ENCODE measurements around the gene KIF25. TPM values are rescaled to one million over a fixed set of nuclear protein-coding genes. Genes with fewer than 3 reads are reported as not detected.

Gene KIF25
- polyA plus RNA-seq, 2 donors = 0.05 to 0.10 TPM

DNA sequence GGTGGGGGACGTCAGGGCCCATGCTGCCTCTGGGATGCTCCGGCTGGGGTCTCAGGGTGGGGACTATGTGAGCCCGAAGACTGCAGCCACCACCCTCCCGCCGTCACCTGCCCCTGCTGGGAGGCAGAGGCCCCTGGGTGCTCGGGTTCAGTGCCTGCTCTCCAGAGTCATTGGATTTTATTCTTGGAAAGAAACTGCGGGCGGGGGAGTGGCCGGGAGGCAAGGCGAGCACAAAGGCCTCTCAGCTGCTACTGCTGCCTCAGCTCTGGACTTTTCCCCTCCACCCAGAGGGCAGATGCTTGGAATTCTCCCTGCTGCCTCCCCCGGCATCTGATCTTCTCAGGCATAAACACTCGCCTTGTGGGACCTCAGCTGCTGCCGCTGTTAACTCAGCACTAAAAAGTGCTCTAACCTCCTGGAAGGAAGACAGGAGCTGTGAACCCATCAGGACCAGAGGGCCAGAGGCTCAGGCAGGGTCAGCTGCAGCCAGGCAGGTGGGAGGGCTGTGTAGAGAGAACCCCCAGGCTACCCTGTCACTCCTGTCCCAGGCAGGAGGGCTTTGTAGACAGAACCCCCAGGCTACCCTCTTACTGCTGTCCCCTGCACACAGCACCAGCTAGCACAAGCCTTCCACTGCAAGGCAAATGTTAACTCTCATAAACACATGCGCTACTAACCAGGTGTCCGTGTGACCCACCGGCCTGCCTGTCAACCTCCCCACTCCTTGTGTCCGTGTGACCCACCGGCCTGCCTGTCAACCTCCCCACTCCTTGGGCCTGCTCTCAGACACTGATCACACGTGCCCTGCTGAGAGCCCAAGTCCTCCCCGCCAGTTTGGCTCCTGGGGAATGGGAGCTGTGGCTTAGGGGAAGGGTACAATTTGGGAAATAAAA, 90.9 kb downstream of the KIF25 start:
- Histone ChIP-seq H3K4me1 (ENCODE audit: control insufficient read depth in 2 of 2, insufficient read depth in 2 of 2, low read length in 1 of 2) (no peaks in the 10 kb centered on the region), H3K36me3 (ENCODE audit: control insufficient read depth in 2 of 2, insufficient read depth in 2 of 2, low read length in 1 of 2) (no peaks in the 10 kb centered on the region), H3K27me3 (ENCODE audit: control insufficient read depth in 1 of 2, insufficient read depth in 2 of 2, low read length in 2 of 2) (no peaks in the 10 kb centered on the region), H3K4me3 (ENCODE audit: low read depth in 1 of 2, low read length in 2 of 2) (no peak overlapping the region), H3K27ac (ENCODE audit: low read depth in 2 of 2, low read length in 1 of 2) (no peak overlapping the region), H3K9me3 (ENCODE audit: control insufficient read depth in 2 of 2, insufficient read depth in 1 of 2, low read depth in 1 of 2, low read length in 1 of 2) (peaks cover 0 to 3% of the 10 kb centered on the region in 2 donors)
- 56 to 59% methylated on average over 20 of the region's 20 CpGs for WGBS, 2 donors

DNA sequence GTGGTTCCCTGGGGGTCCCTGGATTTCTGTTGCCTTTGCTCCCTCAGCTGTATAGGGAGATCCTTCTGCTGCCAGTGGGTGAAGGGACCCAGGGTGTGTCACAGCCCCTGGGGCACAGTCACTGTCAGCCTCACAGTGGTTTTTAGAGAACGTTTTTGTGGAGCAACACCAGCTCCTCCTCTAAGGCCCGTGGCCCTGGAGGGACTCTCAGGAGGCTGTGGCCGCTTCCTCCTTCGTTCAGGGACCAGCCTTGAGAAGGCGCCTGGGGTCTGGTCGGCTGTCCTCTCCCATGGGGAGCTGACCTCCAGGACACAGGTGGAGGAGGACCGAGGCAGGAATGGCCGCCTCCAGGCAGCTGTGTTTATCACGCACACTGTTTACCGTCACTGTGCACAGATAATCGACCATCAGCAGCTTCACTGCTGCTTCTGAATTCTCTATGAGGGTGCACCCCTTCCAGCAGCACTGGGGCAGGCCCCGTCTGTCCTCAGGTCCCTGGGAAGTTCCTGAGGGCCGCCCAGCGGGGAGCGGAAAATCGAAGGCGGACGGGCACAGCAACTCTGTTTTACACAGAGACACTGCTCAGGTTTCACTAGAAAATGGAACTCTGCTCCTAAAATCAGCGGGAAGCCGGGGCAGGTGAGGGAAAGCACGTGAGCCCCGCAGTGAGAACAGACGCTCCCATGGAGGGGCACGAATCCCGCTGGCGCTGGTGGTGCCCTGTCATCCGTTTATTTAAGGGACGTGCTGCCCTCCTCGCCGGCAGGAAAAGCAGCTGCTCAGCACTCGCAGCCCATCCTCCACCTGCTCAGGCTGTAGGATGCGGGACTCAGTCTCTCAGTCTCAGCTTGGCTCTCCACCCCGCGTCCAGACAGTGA, 92.0 kb downstream of the KIF25 start:
- WGBS, 2 donors = 83% methylated on average over 34 of the region's 34 CpGs
- no peak overlapping the region for H3K27ac ChIP-seq (ENCODE audit: low read depth in 2 of 2, low read length in 1 of 2)

DNA sequence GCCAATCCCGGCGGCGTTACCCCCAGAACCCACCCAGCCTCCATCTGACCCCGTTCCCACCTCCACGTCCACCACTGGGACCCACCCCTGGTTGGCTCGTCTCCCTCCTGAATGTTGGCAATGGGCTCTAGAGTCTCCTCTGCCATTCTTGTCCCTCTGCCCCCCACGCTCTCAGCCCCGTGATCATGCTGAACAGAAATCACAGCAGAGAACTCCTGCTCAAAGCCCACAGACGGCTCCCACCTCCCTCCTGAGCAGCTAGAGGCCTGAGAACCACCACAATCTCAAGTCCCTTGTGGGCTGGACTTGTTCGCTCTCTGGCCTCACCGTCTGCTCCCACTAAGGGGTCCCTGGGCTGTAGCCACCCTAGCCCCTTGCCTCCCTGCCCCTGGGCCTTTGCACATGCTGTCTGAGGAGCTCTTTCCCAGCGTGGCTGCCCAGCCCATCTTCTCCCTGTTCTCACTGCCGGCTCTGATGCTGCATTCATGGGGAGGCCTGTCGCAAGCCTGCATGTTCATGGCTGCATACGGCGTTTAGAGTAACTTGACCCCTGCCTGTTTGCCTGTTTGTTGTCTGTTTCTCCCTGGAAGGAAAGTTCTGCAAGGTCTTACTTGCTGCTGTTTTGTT, 92.7 kb downstream of the KIF25 start:
- H3K27ac ChIP-seq (ENCODE audit: low read depth in 2 of 2, low read length in 1 of 2) = no peak overlapping the region
- H3K9me3 ChIP-seq (ENCODE audit: control insufficient read depth in 2 of 2, insufficient read depth in 1 of 2, low read depth in 1 of 2, low read length in 1 of 2) = peaks cover 0 to 3% of the 10 kb centered on the region in 2 donors
- 76 to 86% methylated on average over 16 of the region's 16 CpGs for WGBS, 2 donors

More for the DNA sequence above, 92.0 kb downstream of the KIF25 start:
- Histone ChIP-seq H3K36me3 (ENCODE audit: control insufficient read depth in 2 of 2, insufficient read depth in 2 of 2, low read length in 1 of 2) (no peaks in the 10 kb centered on the region), H3K4me3 (ENCODE audit: low read depth in 1 of 2, low read length in 2 of 2) (no peak overlapping the region), H3K9me3 (ENCODE audit: control insufficient read depth in 2 of 2, insufficient read depth in 1 of 2, low read depth in 1 of 2, low read length in 1 of 2) (peaks cover 0 to 3% of the 10 kb centered on the region in 2 donors), H3K27me3 (ENCODE audit: control insufficient read depth in 1 of 2, insufficient read depth in 2 of 2, low read length in 2 of 2) (no peaks in the 10 kb centered on the region), H3K4me1 (ENCODE audit: control insufficient read depth in 2 of 2, insufficient read depth in 2 of 2, low read length in 1 of 2) (no peaks in the 10 kb centered on the region)

GRCh38 chr6:168090706-168091105, 93.2 kb downstream of the KIF25 start:
- WGBS, 2 donors = 80 to 83% methylated on average over 17 of the region's 17 CpGs
- H3K9me3 ChIP-seq (ENCODE audit: control insufficient read depth in 2 of 2, insufficient read depth in 1 of 2, low read depth in 1 of 2, low read length in 1 of 2) = peaks cover 0 to 3% of the 10 kb centered on the region in 2 donors
- no peak overlapping the region for H3K27ac ChIP-seq (ENCODE audit: low read depth in 2 of 2, low read length in 1 of 2)
- H3K36me3 ChIP-seq (ENCODE audit: control insufficient read depth in 2 of 2, insufficient read depth in 2 of 2, low read length in 1 of 2) = no peaks in the 10 kb centered on the region
- no peaks in the 10 kb centered on the region for H3K27me3 ChIP-seq (ENCODE audit: control insufficient read depth in 1 of 2, insufficient read depth in 2 of 2, low read length in 2 of 2)
- no peaks in the 10 kb centered on the region for H3K4me1 ChIP-seq (ENCODE audit: control insufficient read depth in 2 of 2, insufficient read depth in 2 of 2, low read length in 1 of 2)
- H3K4me3 ChIP-seq (ENCODE audit: low read depth in 1 of 2, low read length in 2 of 2) = no peak overlapping the region

More for the DNA sequence above, 92.7 kb downstream of the KIF25 start:
- no peak overlapping the region for H3K4me3 ChIP-seq (ENCODE audit: low read depth in 1 of 2, low read length in 2 of 2)
- H3K4me1 ChIP-seq (ENCODE audit: control insufficient read depth in 2 of 2, insufficient read depth in 2 of 2, low read length in 1 of 2) = no peaks in the 10 kb centered on the region
- H3K36me3 ChIP-seq (ENCODE audit: control insufficient read depth in 2 of 2, insufficient read depth in 2 of 2, low read length in 1 of 2) = no peaks in the 10 kb centered on the region
- H3K27me3 ChIP-seq (ENCODE audit: control insufficient read depth in 1 of 2, insufficient read depth in 2 of 2, low read length in 2 of 2) = no peaks in the 10 kb centered on the region

DNA sequence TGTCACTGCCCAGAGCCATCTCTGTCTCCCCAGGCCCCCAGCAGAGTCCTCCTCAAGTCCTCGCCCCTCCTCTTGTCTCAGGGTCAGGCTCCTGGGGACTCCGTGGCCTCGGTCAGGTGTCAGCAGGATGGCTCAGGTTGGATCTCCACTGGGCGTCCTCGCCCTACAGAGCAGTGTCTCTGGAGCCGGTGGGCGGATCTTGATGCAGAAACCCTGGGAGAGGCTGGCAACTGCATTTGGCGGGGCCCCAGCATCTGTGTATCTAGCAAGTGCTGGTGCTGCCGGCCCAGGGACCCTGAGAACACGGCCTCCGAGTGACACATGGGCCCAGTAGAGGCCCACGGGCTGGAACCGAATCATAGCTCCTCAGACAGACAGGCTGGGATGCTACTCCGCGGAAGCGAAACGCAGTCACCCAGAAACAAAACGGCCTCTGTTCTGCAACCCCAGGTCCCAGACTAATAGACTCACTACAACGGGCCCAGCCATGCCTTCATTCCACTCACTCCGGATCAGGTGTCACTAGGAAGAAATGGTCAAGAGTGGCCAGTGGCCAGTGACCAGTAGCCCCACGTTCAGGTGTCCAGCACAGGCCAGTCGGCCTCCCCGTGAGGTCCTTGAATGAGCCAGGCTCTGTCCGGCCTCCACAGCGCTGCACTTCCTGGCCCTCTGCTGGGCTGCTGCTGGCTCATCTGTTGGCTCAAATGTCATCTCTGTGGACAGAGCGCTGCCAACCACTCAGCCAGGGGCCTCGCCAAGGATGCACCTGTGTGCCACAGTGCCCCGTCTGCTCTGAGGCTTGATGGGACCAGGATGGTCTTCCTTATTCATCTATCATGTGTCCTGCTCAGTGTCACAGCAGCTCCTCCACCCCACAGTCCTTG, 94.2 kb downstream of the KIF25 start:
- Histone ChIP-seq H3K9me3 (ENCODE audit: control insufficient read depth in 2 of 2, insufficient read depth in 1 of 2, low read depth in 1 of 2, low read length in 1 of 2) (no peaks in the 10 kb centered on the region), H3K4me1 (ENCODE audit: control insufficient read depth in 2 of 2, insufficient read depth in 2 of 2, low read length in 1 of 2) (no peaks in the 10 kb centered on the region), H3K27ac (ENCODE audit: low read depth in 2 of 2, low read length in 1 of 2) (no peak overlapping the region), H3K36me3 (ENCODE audit: control insufficient read depth in 2 of 2, insufficient read depth in 2 of 2, low read length in 1 of 2) (no peaks in the 10 kb centered on the region), H3K27me3 (ENCODE audit: control insufficient read depth in 1 of 2, insufficient read depth in 2 of 2, low read length in 2 of 2) (no peaks in the 10 kb centered on the region), H3K4me3 (ENCODE audit: low read depth in 1 of 2, low read length in 2 of 2) (no peak overlapping the region)
- 90 to 92% methylated on average over 28 of the region's 28 CpGs for WGBS, 2 donors

DNA sequence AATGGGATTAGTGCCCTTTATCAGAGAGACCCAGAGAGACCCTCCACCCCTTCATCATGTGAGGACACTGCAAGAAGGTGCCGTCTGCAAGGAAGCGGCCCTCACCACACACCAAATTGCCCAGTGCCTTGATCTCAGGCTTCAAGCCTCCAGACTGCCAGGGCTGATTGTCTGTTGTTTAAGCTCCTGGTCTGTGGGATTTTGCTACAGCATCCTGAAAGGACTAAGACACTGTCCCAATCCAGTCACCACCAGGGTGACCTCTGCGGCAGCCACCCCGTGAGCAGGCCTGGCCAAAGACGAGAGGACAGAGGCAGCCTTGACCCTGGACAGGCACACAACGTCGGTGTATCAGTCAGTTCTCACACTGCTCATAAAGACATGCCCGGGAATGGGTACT, 95.1 kb downstream of the KIF25 start:
- Histone ChIP-seq H3K27ac (ENCODE audit: low read depth in 2 of 2, low read length in 1 of 2) (no peak overlapping the region), H3K27me3 (ENCODE audit: control insufficient read depth in 1 of 2, insufficient read depth in 2 of 2, low read length in 2 of 2) (no peaks in the 10 kb centered on the region), H3K4me1 (ENCODE audit: control insufficient read depth in 2 of 2, insufficient read depth in 2 of 2, low read length in 1 of 2) (no peaks in the 10 kb centered on the region), H3K4me3 (ENCODE audit: low read depth in 1 of 2, low read length in 2 of 2) (no peak overlapping the region), H3K36me3 (ENCODE audit: control insufficient read depth in 2 of 2, insufficient read depth in 2 of 2, low read length in 1 of 2) (no peaks in the 10 kb centered on the region), H3K9me3 (ENCODE audit: control insufficient read depth in 2 of 2, insufficient read depth in 1 of 2, low read depth in 1 of 2, low read length in 1 of 2) (no peaks in the 10 kb centered on the region)
- WGBS, 2 donors = 84% methylated on average over 8 of the region's 8 CpGs

GRCh38 chr6:168093071-168093505, 95.6 kb downstream of the KIF25 start:
- no peaks in the 10 kb centered on the region for H3K4me1 ChIP-seq (ENCODE audit: control insufficient read depth in 2 of 2, insufficient read depth in 2 of 2, low read length in 1 of 2)
- H3K27ac ChIP-seq (ENCODE audit: low read depth in 2 of 2, low read length in 1 of 2) = no peak overlapping the region
- H3K9me3 ChIP-seq (ENCODE audit: control insufficient read depth in 2 of 2, insufficient read depth in 1 of 2, low read depth in 1 of 2, low read length in 1 of 2) = no peaks in the 10 kb centered on the region
- no peaks in the 10 kb centered on the region for H3K36me3 ChIP-seq (ENCODE audit: control insufficient read depth in 2 of 2, insufficient read depth in 2 of 2, low read length in 1 of 2)
- no peaks in the 10 kb centered on the region for H3K27me3 ChIP-seq (ENCODE audit: control insufficient read depth in 1 of 2, insufficient read depth in 2 of 2, low read length in 2 of 2)
- no peak overlapping the region for H3K4me3 ChIP-seq (ENCODE audit: low read depth in 1 of 2, low read length in 2 of 2)
- WGBS, 2 donors = 67 to 78% methylated on average over 12 of the region's 12 CpGs

GRCh38 chr6:168093634-168094033, 96.2 kb downstream of the KIF25 start:
- Histone ChIP-seq H3K27ac (ENCODE audit: low read depth in 2 of 2, low read length in 1 of 2) (no peak overlapping the region), H3K36me3 (ENCODE audit: control insufficient read depth in 2 of 2, insufficient read depth in 2 of 2, low read length in 1 of 2) (no peaks in the 10 kb centered on the region), H3K27me3 (ENCODE audit: control insufficient read depth in 1 of 2, insufficient read depth in 2 of 2, low read length in 2 of 2) (no peaks in the 10 kb centered on the region), H3K9me3 (ENCODE audit: control insufficient read depth in 2 of 2, insufficient read depth in 1 of 2, low read depth in 1 of 2, low read length in 1 of 2) (no peaks in the 10 kb centered on the region), H3K4me1 (ENCODE audit: control insufficient read depth in 2 of 2, insufficient read depth in 2 of 2, low read length in 1 of 2) (no peaks in the 10 kb centered on the region), H3K4me3 (ENCODE audit: low read depth in 1 of 2, low read length in 2 of 2) (no peak overlapping the region)
- 88 to 89% methylated on average over 11 of the region's 11 CpGs for WGBS, 2 donors

Measured in esophagus (tissue), 2 donors.